Measurements from ENCODE around the gene AMFR. TPM values are rescaled to one million over a fixed set of nuclear protein-coding genes. Genes with fewer than 3 reads are reported as not detected.

AMFR gene
- total RNA-seq, 2 experiments from 2014 or later, result 35.9 to 41.6 TPM

GRCh38 chr16:56466344-56466743 lies 41.0 kb upstream of the AMFR start:
- Mint-ChIP-seq H3K4me1 (ENCODE audit: low read depth) (no peaks in the 10 kb centered on the region), H3K36me3 (ENCODE audit: low read depth) (peaks cover 58% of the 10 kb centered on the region), H3K27ac (no peak overlapping the region), H3K9me3 (no peaks in the 10 kb centered on the region), H3K27me3 (no peaks in the 10 kb centered on the region), H3K4me3 (no peak overlapping the region)
- DNase-seq (no peak), ATAC-seq (no peak)
- CTCF ChIA-PET, result no interaction called here
- no peak for TF ChIP-seq CTCF (IDR thresholded peaks at IDR 0.05)
- POLR2A ChIA-PET, result interaction anchor here (1.1 kb wide), 1 partner anchor 13 kb away, joined by 3 read pairs; no protein-coding TSS in a partner anchor
- intact Hi-C loops (cut with micrococcal nuclease), result no loop called here

- no peak overlapping the region for H3K4me3 Mint-ChIP-seq
- CTCF ChIA-PET, result interaction anchor here (0.6 kb wide), 1 partner anchor 50 kb away, joined by 4 read pairs; no protein-coding TSS in a partner anchor
- POLR2A ChIA-PET, result no interaction called here
- ATAC-seq (no peak), DNase-seq (no peak)
- H3K36me3 Mint-ChIP-seq (ENCODE audit: low read depth), result peaks cover 48% of the 10 kb centered on the region
- no peak for TF ChIP-seq CTCF (IDR thresholded peaks at IDR 0.05)
- no peaks in the 10 kb centered on the region for H3K9me3 Mint-ChIP-seq
- H3K27me3 Mint-ChIP-seq, result no peaks in the 10 kb centered on the region
- peaks cover under 1% of the 10 kb centered on the region for H3K4me1 Mint-ChIP-seq (ENCODE audit: low read depth)
- intact Hi-C loops (cut with micrococcal nuclease), result no loop called here
- no peak overlapping the region for H3K27ac Mint-ChIP-seq
Observed at GRCh38 chr16:56463153-56463552, 37.8 kb upstream of the AMFR start.

GRCh38 chr16:56462064-56462796 lies 36.9 kb upstream of the AMFR start:
- intact Hi-C loops (cut with micrococcal nuclease), result no loop called here
- ATAC-seq (no peak), DNase-seq (no peak)
- peaks cover 2% of the 10 kb centered on the region for H3K4me1 Mint-ChIP-seq (ENCODE audit: low read depth)
- H3K27me3 Mint-ChIP-seq, result no peaks in the 10 kb centered on the region
- H3K27ac Mint-ChIP-seq, result no peak overlapping the region
- no peak for TF ChIP-seq CTCF (IDR thresholded peaks at IDR 0.05)
- H3K4me3 Mint-ChIP-seq, result no peak overlapping the region
- H3K9me3 Mint-ChIP-seq, result no peaks in the 10 kb centered on the region
- ChIA-PET POLR2A (no interaction called here), CTCF (no interaction called here)
- H3K36me3 Mint-ChIP-seq (ENCODE audit: low read depth), result peaks cover 53% of the 10 kb centered on the region

GRCh38 chr16:56460101-56460500 lies 34.8 kb upstream of the AMFR start:
- Mint-ChIP-seq H3K36me3 (ENCODE audit: low read depth) (peaks cover 58% of the 10 kb centered on the region), H3K27me3 (no peaks in the 10 kb centered on the region), H3K4me3 (no peak overlapping the region), H3K4me1 (ENCODE audit: low read depth) (peaks cover 5% of the 10 kb centered on the region), H3K27ac (no peak overlapping the region), H3K9me3 (no peaks in the 10 kb centered on the region)
- ATAC-seq, result no peak
- POLR2A ChIA-PET, result interaction anchor here (0.8 to 0.9 kb wide), 2 partner anchors 10 to 60 kb away, joined by 3 read pairs; partner anchors contain the start of gene BBS2
- no peak for TF ChIP-seq CTCF (IDR thresholded peaks at IDR 0.05)
- no peak for DNase-seq
- intact Hi-C loops (cut with micrococcal nuclease), result no loop called here
- CTCF ChIA-PET, result interaction anchor here (1.1 to 1.9 kb wide), 3 partner anchors 9 to 38 kb away, joined by 3 to 5 read pairs (median 3); partner anchors contain the start of genes NUDT21 and OGFOD1

- intact Hi-C loops (cut with micrococcal nuclease), result no loop called here
- ChIA-PET POLR2A (interaction anchor here (1.4 kb wide), 1 partner anchor 12 kb away, joined by 3 read pairs; no protein-coding TSS in a partner anchor), CTCF (no interaction called here)
Observed at GRCh38 chr16:56457927-56458470, 32.7 kb upstream of the AMFR start.

More at GRCh38 chr16:56457927-56458470, 32.7 kb upstream of the AMFR start:
- Mint-ChIP-seq H3K27ac (no peak overlapping the region), H3K9me3 (no peaks in the 10 kb centered on the region), H3K4me3 (no peak overlapping the region), H3K4me1 (ENCODE audit: low read depth) (peaks cover 9% of the 10 kb centered on the region), H3K27me3 (no peaks in the 10 kb centered on the region), H3K36me3 (ENCODE audit: low read depth) (peaks cover 58% of the 10 kb centered on the region)
- ATAC-seq, result no peak
- no peak for TF ChIP-seq CTCF (IDR thresholded peaks at IDR 0.05)
- no peak for DNase-seq

Measured in activated CD8-positive, alpha-beta T cell treated with anti-CD3 and anti-CD28 coated beads for 36 hours (primary cell).